HG02623 (cell line): ENCODE data around the gene IGF2BP3.
"Not testable (repeated sequence)": the region's sequence is repeated elsewhere in the genome, so short reads cannot be mapped to it uniquely, and the experiment has no call there.

ENCODE experiments used
- ATAC-seq: cut with Tn5 transposase; IDR thresholded peaks from one replicate; pipeline ENCODE4 v1.9.1; 2021; ENCODE audit warnings: moderate library complexity; ENCODE audit not compliant: unreplicated experiment

Gene IGF2BP3

DNA sequence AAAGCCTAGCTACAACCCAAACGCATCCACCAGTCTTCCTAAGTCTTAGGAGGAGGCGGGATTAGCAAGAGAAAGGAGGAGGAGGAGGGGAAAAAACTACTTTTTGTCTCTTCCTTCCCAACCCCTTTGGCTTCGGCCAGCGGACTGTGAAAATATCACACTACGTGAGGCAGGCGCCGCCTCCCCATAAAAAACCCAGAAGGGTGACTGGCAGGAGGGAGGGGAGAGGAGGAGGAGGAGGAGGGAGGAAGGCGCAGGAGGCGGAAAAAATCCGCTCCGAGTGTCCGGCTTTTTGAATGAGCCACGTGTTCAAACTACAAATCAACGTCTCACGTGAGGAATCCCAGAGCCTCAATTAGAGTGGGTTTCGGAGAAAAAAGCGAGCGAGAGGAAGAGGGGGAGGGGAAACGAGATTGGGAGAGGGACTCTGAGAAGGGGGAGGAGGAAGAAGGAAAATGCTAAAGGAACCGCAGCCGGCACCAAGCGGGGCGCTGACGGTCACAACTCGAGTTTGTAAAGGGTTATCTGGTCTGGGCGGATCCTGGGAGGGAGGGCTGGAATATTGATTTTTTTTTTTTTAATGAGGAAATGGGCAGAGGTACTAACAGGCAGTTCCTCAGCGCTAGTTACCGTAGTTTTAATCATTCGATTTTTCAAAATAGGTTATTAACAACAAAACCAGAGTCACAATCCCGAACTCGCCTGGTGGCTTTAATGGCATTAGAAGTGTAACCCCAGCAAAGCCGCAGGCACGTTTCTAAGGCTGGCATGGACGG lies at the start of gene IGF2BP3:
Gene IGF2BP3, minus strand, starts transcription at position 162 of the 776 bp plus-strand sequence. CDS start 381 bp downstream, outside the sequence.
- no peak for ATAC-seq

DNA sequence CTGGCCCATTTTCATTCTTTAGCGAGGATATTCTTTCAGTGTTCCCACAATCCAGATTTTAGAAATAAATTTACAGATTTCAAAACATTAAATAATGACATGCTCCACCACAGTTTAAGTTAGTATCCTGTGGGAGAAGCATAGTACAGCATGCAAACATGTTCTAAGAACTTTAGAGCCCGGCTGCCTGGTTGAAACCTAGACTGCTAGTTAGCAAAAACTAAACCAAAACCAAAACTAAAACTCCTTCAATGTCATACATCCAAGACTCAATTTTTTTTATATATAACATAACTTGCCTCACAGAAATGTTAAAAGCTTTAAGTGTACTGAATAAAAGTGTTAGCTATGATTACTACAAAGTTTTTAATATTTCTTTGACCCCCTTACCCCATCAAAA lies 44.5 kb upstream of the IGF2BP3 start:
- ATAC-seq, result no peak

DNA sequence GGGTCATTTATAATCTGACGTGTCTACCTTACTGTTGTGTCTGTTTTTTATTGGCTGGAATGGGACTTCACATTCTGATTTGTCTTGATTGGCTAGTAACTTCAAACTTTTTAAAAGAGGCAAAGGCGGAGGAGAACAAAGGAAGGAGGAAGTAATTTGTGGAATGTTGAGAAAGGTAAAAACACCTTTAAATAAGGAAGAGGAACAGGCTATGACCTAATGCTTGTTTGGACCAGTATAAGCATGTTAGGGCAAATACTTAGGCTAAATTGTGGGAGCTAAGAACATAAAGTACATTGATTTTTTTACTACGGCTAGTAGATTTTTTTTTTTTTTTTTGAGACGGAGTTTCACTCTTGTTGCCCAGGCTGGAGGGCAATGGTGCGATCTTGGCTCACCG lies 43.5 kb upstream of the IGF2BP3 start:
- not testable (repeated sequence) for ATAC-seq

DNA sequence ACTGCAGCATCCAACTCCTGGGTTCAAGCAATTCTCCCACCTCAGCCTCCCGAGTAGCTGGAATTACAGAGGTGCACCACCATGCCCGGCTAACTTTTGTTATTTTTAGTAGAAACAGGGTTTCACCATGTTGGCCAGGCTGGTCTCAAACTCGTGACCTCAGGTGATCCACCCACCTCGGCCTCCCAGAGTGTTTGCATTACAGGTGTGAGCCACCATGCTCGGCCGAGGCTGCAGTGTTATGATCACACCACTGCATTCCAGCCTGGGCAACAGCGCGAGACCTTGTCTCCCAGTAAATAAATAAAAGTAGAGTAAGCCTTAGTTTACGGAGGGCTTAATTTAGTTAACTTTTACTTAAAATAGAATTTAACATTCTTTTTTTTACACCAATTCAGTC lies 23.7 kb upstream of the IGF2BP3 start:
- no peak for ATAC-seq

DNA sequence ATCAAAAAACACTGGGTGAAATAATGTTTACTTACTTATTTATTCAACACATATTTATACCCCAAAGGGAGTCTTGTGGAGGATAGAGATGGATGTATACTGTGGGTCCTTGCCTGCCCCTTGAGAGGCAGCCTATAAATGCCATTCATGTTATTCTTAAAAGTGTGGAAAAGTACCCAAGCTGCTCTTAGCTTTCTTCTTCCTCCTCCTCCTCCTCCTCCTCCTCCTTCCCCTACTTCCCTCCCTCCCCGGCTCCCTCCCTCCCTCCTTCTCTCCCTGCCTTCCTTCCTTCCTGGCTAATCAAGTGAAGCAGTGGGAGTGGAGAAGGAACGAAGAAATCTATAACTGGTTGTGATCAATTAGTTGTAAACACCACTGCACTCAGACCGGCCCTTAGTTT lies 21.2 kb upstream of the IGF2BP3 start:
- ATAC-seq, result no peak

DNA sequence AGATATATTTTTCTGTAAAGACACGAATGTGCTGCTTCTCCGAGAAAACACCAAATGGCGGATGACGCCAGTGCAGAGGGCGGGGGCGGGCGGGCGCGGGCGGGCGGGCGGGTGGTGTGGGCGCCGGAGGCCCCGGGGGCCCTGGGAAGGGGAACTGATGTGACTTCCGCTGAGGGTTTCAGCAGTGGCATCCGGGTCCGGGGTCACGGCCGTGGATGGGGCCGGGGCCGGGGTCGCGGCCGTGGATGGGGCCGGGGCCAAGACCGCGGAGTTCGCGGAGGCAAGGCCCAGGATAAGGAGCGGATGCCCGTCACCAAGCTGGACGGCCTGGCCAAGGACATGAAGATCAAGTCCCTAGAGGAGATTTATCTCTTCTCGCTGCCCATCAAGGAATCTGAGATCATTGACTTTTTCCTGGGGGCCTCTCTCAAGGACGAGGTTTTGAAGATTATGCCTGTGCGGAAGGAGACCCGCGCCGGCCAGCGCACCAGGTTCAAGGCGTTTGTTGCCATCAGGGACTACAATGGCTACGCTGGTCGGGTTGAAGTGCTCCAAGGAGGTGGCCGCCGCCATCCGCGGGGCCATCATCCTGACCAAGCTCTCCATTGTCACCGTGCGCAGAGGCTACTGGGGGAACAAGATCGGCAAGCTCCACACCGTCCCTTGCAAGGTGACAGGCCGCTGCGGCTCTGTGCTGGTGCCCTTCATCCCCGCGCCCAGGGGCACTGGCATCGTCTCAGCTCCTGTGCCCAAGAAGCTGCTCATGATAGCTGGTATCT lies 20.3 kb upstream of the IGF2BP3 start:
- peak; percentile 64 for ATAC-seq

DNA sequence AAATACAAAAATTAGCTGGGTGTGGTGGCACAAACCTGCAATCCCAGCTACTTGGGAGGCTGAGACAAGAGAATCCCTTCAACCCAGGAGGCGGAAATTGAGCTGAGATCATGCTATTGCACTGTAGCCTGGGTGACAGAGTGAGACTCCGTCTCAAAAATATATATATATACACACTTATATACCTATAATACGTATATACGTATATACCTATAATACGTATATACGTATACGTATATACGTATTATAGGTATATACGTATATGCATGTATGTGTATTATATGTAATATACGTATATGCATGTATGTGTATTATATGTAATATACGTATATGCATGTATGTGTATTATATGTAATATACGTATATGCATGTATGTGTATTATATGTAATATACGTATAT lies 18.4 kb upstream of the IGF2BP3 start:
- not testable (repeated sequence) for ATAC-seq

DNA sequence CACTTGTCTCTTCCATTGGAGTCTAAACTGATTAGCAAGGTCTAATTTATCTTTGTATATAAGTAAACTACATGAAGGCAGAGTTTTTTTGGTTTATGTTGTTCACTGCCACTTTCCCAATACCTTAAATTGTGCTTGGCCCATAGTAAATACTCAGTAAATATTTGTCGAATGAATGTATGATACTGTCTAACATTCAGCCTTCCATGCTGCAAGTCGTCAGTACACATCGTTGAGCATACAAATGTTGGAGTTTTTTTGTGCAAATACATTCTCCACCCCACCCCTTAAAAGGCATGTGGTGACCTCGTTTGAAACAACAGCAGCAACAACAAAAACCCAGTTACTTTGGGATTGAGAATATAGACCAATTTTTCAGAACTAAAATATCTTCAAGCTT lies 17.4 kb upstream of the IGF2BP3 start:
- ATAC-seq, result no peak

DNA sequence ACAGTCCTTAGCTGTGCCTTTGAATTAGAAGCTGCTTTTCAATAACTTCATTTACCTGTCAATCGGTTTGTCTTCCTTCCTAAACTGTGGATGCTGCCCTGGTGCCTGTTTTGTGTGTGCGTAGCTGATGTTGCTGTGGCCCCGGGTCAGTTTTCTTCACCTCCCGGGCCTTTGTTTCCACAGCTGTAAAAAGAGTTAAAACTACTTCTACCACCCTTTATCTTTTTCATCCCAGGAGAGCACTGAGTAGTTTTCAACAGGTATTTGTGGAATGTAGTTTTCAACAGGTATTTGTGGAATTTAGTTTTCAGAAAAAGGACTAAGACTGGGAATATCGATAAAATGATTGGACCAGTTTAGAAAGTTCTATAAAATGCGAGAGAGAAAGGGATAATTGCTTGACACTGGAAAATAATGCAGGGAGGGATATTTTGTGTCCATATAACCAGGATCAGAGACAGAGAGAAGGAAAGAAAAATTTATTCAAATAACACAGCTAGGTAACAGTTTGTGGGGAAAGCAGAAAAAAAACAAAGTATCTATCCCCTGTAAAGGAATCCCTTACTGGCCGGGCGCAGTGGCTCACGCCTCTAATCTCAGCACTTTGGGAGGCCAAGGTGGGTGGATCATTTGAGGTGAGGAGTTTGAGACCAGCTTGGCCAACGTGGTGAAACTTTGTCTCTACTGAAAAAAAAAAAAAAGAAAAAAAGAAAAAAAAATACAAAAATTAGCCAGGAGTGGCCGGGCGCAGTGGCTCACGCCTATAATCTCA lies 15.9 kb upstream of the IGF2BP3 start:
- no peak for ATAC-seq

DNA sequence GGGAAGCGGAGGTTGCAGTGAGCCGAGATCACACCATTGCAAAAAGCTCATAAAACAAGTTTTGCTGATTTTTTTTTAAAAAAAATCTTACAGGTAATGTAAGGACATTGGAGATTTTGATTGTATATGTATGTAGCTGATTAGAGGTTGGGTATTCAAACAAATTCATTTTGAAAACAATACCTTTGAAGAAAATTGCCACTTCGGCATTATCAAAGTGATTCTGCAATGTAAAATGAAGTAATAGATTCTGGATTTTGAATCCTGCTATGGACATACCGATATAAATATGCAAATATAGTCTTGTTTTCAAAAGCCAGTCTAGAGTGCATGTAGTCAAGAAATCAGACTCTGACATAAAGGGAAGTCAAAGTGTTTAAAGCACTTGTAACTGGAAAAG lies 12.4 kb upstream of the IGF2BP3 start:
- ATAC-seq, result no peak

DNA sequence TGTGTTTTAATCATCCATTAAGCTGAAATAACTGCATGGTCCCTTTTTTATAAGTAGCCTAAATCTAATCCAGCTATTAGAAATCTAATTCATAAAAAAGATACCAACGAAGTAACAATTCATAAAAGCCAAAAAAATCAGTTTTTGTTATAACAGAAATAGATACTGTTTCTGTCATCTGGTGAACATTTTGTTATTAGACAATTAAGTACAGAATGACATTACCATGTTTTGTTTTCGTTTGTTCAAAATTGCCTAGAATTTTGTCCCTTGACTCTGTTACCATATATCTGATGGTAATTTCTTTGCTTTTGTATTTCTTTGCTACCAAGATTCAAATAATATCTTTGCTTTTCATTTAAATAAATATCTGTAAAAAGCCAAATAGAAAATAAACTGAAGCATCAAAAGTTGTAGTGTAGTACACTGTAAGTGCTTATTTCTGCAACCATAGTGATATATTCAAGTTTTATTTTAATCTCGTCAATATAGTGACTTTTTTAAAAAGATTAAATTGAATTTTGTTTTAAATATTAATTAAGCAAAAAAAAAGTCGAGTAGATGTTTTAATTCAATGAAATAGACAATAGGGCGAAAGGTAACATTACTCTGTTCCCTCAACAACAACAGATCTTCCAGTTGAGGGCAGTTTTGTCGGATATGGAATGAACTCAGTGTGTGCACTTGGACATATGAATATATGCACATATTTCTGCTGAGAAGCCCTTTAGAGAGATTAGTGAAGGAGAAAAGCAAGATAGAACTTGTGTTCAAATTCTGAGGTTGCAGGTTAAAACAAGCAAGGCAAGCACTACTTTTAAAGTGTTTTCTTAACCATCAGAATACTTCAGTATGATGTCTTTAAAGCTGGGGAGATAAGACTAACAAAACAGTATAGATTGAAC lies 7.9 kb upstream of the IGF2BP3 start:
- no peak for ATAC-seq

DNA sequence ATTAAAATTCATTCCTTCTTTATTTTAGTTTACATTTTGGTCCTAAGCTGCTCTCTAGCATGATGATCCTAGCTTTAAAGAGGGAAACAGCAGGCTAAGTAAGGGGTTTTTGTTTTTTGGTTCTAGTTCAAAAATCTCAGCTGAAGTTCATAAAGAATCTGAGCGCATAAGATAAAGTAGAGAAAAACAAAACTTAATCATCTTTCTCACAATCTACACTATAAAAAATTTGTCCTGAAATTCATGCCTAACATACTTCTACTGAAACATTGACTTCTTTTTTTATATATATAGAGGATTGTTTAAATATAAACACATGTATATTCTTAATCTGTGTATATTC lies 6.8 kb upstream of the IGF2BP3 start:
- ATAC-seq, result no peak

DNA sequence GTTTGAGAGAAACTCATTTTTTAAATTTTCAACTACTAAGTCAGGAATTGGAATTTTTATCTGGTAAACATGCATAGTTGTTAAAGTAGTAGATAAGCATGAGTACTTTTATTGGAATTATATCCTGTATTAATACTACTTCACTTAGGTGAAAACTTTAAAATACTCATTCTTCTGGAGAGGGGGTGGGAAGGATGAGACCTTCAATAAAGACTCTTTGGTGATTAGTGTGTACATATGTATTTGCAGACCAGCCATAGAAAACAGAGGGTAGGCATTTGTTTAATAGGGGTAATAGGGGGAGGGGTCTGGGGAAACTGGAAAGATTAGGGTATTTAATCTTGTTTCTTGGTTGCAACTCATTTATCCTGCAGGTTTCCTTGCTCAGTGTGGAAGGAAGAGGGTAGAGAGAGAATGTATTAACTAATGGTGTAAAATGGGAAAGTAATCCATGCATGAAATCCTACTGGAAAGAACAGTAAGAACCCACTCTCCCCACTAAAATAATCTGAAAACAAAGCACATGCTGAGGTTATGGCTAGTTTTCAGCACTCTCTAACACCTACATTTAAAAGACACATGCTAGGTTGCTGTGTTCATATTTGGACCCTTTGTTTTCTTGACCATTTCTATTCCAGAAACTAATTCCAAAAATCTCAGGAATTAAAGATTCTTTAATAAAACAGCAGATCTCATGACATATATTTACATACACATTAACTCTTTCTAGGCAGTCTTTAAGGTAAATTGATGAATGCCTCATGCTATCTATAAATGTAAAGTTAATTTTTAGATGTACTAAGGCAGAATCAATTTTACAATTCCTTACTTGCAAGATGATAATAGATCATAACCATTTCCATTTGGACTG lies 6.2 kb upstream of the IGF2BP3 start:
- no peak for ATAC-seq

DNA sequence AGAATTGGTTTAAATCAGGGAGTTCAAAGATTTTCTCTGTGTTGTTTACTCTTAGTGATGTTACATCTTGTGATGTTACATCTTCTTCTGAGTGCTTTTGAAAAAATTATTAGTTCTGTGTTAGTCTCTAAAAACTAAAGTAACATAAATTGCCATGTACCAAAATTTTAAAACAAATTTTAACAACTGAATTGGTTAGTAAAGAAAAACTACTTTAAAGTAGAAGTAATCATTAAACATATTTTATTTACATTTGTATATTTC lies 5.2 kb upstream of the IGF2BP3 start:
- ATAC-seq, result no peak

DNA sequence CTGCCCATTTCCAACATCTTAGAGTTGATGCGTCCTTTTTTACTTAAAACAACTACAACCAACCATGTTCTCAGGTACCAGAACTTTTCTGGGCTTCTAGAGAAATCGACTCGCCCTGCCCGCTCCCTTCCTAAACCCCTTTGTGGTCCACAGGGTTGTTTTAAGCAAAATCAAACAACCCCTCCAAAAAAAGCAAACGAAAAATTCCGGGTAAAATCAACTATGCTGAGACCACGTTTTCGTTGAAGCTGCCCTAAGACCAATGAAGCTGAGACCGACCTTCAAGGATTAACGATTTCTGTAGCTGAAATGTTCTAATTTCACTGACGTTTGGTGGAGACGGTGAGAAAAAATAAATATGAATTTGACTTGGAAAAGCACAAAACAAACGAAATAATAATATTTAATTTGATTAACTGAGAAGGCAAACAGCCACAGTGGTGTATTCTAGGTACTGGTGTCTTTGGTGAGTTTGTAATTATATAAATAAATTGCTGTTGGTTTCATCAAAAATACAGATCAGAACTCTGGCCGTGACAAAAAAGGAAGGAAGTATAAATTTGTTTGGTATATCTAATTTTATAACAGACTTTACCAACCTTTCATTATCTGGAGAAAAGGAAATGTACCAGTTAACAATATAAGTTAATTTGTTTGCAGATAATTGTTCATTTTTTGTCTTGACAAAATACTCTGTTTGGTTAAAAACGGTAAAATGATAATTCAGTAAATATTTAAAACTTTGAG lies 4.7 kb upstream of the IGF2BP3 start:
- no peak for ATAC-seq

DNA sequence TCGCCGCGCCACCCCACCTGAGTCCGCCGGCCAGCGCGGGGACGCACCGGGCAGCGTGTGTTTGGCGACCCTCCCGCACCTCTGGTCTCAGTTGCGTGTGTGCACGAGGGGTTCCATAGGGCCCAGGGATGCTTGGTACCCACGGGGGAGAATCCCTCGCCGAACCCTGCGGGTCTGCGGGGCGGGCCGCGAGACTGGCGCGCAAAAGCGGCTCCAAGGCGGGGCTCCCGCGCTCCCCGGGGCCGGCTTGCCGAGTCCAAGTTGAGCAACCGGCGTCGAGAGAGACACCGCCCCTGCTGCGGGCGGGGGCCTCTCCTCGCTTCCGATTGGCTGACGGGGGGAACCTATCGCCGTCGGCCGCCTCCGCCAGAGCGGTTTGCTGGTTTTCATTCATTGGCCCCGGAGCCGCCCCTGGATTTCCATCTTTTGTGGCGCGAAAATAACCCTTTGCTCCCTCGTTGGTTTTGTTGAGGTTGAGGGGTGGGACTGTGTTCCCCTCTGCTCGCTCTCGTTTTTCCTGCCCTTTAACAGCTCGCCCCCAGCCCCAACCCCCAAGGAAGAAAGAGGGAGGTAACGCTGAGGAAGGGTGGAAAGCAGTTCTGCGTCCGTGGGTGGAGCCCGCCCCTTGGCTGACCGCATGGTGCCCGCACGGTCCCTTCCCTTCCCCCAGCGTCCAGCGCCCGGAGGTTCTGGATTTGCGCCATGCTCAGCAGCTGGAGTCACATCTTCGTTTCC lies 4.0 kb upstream of the IGF2BP3 start:
- ATAC-seq, result peak; percentile 61

DNA sequence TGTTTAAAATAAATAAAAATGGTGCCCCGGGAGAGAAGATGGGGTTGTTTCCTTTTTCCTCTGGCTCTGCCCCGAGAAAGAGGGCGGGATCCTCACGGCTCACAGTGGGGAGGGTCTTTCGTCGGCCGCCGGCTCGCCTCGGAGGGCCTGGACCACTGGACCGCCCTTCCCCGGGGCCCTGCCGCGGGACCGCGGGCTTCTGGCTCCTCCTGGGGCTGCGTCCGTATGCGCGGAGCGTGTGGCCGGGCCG lies 3.5 kb upstream of the IGF2BP3 start:
- ATAC-seq, result no peak

DNA sequence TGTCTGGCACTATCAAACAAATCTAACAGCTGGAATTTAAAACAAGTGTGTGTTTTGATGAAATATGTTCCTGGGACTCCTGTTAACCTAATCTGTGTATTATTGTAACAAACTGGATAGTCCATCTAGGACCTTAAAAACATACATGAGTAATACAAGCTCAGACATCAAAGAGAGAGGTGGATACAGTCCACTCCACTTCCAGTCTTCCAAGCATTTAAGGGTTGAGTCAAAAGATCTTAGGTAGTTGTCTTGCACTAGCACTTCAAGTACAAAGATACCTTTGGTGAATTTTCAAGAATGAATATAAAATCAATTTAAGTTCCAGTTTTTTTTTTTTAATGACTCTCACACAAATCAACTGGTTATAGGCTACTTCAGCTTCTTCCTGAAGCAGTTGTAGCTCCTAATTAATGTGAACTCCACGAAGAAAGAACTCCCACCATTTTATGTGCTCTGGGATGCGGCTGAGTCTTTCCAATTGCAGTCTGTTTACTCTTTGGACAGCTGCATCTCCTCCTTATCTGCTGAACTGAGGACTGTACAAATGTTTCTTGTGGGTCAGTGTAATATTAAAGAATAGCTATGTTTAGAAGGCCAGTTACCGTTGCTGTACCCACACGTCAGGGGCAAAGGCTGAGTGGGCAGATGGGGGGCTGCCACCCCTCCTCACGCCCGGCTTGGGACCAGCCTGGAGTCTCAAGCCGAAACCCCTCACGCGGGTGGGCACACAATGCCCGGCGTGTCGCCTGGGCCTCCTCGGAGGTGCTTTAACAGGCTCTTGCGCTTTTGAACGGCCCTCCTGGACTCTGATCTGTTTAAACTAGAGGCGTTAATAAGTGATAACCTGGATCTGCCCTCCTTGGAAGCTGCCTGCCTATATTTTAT lies 2.9 kb upstream of the IGF2BP3 start:
- ATAC-seq, result no peak
